ENCODE measurements around the gene CNTNAP2. TPM values are rescaled to one million over a fixed set of nuclear protein-coding genes. Genes with fewer than 3 reads are reported as not detected.

CNTNAP2 gene
- total RNA-seq, 1 experiment from 2014 or later: 60.0 TPM

DNA sequence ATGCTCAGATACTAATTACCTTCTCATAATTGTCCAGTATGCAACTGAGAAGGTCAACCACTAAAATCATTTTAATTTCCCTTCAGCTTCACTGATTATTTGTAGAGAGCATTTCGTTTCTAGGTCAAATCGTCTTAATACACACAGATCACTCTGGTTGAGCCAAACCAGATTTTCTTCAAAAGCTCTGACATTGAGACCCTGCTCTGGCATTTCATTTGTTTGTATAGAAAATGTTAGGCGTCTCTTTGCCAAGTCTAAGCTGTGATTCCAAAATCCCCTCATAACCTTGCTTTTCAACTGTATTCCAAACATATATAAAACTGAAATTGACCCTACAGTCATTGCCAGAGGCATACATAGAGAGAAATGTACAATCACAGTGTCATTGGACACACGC, 520.0 kb downstream of the CNTNAP2 start:
- ChIA-PET CTCF (no interaction called here), POLR2A (ENCODE audit: low non-redundant PET) (no interaction called here)
- BruUV-seq (replicated peaks): no TSS peak
- H3K27ac ChIP-seq (ENCODE audit: low read depth, low read length, poor library complexity, severe bottlenecking): no peak overlapping the region
- no peak overlapping the region for H3K4me3 ChIP-seq (ENCODE audit: low read depth, low read length, poor library complexity, severe bottlenecking)
- no peaks in the 10 kb centered on the region for H3K27me3 ChIP-seq (replicated peaks; ENCODE audit: insufficient read depth, low read depth, low read length, poor library complexity)
- DNase-seq (ENCODE audit: low spot score): no peak
- intact Hi-C loops (cut with micrococcal nuclease; ENCODE audit: unreplicated experiment): no loop called here
- H3K36me3 ChIP-seq (ENCODE audit: insufficient read depth, low read length, poor library complexity, severe bottlenecking): no peaks in the 10 kb centered on the region
- TF ChIP-seq, protein P1, sequence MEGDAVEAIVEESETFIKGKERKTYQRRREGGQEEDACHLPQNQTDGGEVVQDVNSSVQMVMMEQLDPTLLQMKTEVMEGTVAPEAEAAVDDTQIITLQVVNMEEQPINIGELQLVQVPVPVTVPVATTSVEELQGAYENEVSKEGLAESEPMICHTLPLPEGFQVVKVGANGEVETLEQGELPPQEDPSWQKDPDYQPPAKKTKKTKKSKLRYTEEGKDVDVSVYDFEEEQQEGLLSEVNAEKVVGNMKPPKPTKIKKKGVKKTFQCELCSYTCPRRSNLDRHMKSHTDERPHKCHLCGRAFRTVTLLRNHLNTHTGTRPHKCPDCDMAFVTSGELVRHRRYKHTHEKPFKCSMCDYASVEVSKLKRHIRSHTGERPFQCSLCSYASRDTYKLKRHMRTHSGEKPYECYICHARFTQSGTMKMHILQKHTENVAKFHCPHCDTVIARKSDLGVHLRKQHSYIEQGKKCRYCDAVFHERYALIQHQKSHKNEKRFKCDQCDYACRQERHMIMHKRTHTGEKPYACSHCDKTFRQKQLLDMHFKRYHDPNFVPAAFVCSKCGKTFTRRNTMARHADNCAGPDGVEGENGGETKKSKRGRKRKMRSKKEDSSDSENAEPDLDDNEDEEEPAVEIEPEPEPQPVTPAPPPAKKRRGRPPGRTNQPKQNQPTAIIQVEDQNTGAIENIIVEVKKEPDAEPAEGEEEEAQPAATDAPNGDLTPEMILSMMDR (conservative IDR thresholded peaks at IDR 0.05; ENCODE audit: low read depth, low read length): no peak
- no peak for TF ChIP-seq EZH2 (IDR thresholded peaks at IDR 0.05; ENCODE audit: borderline replicate concordance, low read depth, low read length, poor library complexity, severe bottlenecking)
- H3K4me1 ChIP-seq (ENCODE audit: insufficient read depth, low read length, poor library complexity, severe bottlenecking): no peaks in the 10 kb centered on the region
- H3K9me3 ChIP-seq (ENCODE audit: low read depth, low read length, poor library complexity, severe bottlenecking): no peaks in the 10 kb centered on the region

DNA sequence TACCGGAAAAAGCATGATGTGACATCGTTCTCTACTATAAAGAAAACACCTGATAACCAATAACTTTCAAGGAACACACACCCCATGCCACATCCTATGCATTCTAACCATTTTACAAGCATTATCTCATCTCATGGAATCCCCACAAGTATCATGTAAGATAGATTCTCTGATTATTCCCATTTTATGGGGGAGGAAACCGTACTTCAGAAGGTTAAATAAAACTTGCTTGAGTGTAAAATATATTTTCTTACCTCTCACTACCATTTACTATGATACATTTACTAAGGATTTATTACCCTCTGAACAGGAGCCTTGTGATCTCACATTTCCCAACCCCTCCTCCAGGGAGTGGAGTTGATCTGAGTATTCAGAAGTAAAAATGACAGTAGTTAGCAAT, 522.7 kb downstream of the CNTNAP2 start:
- TF ChIP-seq, protein P1 (conservative IDR thresholded peaks at IDR 0.05; ENCODE audit: low read depth, low read length): no peak
- TF ChIP-seq EZH2 (IDR thresholded peaks at IDR 0.05; ENCODE audit: borderline replicate concordance, low read depth, low read length, poor library complexity, severe bottlenecking): no peak
- no peak for DNase-seq (ENCODE audit: low spot score)
- intact Hi-C loops (cut with micrococcal nuclease; ENCODE audit: unreplicated experiment): no loop called here
- H3K4me1 ChIP-seq (ENCODE audit: insufficient read depth, low read length, poor library complexity, severe bottlenecking): no peaks in the 10 kb centered on the region
- ChIA-PET CTCF (no interaction called here), POLR2A (ENCODE audit: low non-redundant PET) (no interaction called here)
- H3K9me3 ChIP-seq (ENCODE audit: low read depth, low read length, poor library complexity, severe bottlenecking): no peaks in the 10 kb centered on the region
- H3K27ac ChIP-seq (ENCODE audit: low read depth, low read length, poor library complexity, severe bottlenecking): no peak overlapping the region
- no peaks in the 10 kb centered on the region for H3K36me3 ChIP-seq (ENCODE audit: insufficient read depth, low read length, poor library complexity, severe bottlenecking)
- no peak overlapping the region for H3K4me3 ChIP-seq (ENCODE audit: low read depth, low read length, poor library complexity, severe bottlenecking)
- no TSS peak for BruUV-seq (replicated peaks)
- H3K27me3 ChIP-seq (replicated peaks; ENCODE audit: insufficient read depth, low read depth, low read length, poor library complexity): no peaks in the 10 kb centered on the region

DNA sequence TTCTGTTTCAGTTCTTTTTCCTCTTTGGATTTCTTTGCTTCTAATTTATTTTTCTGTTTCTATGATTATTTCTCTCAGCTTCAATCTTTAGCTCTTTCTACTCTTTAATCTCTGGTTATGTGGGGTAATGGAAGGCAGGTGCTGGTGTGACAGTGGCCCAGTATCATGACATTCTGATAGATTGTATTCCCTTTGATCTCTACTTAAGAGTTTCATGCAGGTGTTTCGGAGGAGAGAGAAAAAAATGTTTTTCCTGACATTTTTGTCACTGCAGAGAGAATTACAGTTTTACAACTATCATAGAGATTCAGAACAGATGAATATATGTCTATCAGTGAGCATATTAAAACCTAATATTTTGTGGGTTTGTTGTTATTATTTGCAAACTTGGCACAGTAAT, 524.9 kb downstream of the CNTNAP2 start:
- Histone ChIP-seq H3K27ac (ENCODE audit: low read depth, low read length, poor library complexity, severe bottlenecking) (no peak overlapping the region), H3K27me3 (replicated peaks; ENCODE audit: insufficient read depth, low read depth, low read length, poor library complexity) (no peaks in the 10 kb centered on the region), H3K4me1 (ENCODE audit: insufficient read depth, low read length, poor library complexity, severe bottlenecking) (no peaks in the 10 kb centered on the region), H3K4me3 (ENCODE audit: low read depth, low read length, poor library complexity, severe bottlenecking) (no peak overlapping the region), H3K36me3 (ENCODE audit: insufficient read depth, low read length, poor library complexity, severe bottlenecking) (no peaks in the 10 kb centered on the region), H3K9me3 (ENCODE audit: low read depth, low read length, poor library complexity, severe bottlenecking) (no peaks in the 10 kb centered on the region)
- TF ChIP-seq, protein P1 (conservative IDR thresholded peaks at IDR 0.05; ENCODE audit: low read depth, low read length): no peak
- TF ChIP-seq EZH2 (IDR thresholded peaks at IDR 0.05; ENCODE audit: borderline replicate concordance, low read depth, low read length, poor library complexity, severe bottlenecking): no peak
- ChIA-PET CTCF (no interaction called here), POLR2A (ENCODE audit: low non-redundant PET) (no interaction called here)
- BruUV-seq (replicated peaks): no TSS peak
- intact Hi-C loops (cut with micrococcal nuclease; ENCODE audit: unreplicated experiment): no loop called here
- DNase-seq (ENCODE audit: low spot score): no peak
